Left colon (tissue), 2 donors: ENCODE measurements around the gene ZSCAN25. TPM values are rescaled to one million over a fixed set of nuclear protein-coding genes. Genes with fewer than 3 reads are reported as not detected.
"Not testable (repeated sequence)": the region's sequence is repeated elsewhere in the genome, so short reads cannot be mapped to it uniquely, and the experiment has no call there.

Experiments used
- ATAC-seq: fragments of 200-7000 bp; cut with Tn5 transposase; one replicate; pipeline ENCODE4 v1.9.1; 2020; ENCODE audit warnings: mild to moderate bottlenecking, moderate library complexity
- DNase-seq, 2 donors: peaks; one replicate each; pipeline ENCODE4 v3.0.0-alpha.2; 2020
- intact Hi-C, 2 donors: fragments of 100-400 bp; cut with DNase I in 1 of 2; cut with micrococcal nuclease in 1 of 2; formaldehyde crosslinking; loops; one replicate each; pipeline versions ENCODE4 v1.11.2 to v1.14.0; 2022; cut with DNase I, micrococcal nuclease
- total RNA-seq, 2 donors: library from RNA; stranded (reverse); fragmentation: NEBNext Ultra II Directional; extraction: Animal tissue kit (Norgen Biotek cat#: 25700); gene quantifications; one replicate each; pipeline ENCODE4 v1.2.1, GENCODE V29; 2021
- donor health status: DM: no; HTN: no; CAD: no.
- donor health status: DM: yes; HTN: yes; CAD: no.

ZSCAN25 gene
- total RNA-seq, 2 donors from 2014 or later = 10.8 to 16.0 TPM

DNA sequence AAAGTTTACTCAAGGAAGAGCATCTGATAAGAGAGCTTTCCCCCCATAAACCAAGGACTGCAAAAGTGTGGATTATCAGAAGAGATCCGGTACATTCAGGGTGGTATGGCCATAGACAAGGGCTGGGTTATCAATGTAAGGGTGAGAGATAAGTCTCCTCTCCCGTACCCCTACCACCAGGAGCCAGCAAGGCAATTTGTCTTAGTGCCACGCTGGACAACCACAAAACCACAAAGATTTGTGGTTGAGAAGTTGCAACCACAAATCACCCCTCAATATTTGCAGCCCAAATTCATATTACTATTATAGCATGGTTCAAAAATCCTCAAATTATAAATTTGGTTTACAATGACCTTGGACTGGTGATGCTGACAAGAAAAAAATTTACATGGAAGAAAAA, 2.3 kb upstream of the ZSCAN25 start:
- intact Hi-C loops = no loop called here
- DNase-seq (no peak), ATAC-seq (no peak)

GRCh38 chr7:99615989-99616358, 772 bp upstream of the ZSCAN25 start:
- no peak for ATAC-seq
- DNase-seq = no peak
- intact Hi-C loops = no loop called here

DNA sequence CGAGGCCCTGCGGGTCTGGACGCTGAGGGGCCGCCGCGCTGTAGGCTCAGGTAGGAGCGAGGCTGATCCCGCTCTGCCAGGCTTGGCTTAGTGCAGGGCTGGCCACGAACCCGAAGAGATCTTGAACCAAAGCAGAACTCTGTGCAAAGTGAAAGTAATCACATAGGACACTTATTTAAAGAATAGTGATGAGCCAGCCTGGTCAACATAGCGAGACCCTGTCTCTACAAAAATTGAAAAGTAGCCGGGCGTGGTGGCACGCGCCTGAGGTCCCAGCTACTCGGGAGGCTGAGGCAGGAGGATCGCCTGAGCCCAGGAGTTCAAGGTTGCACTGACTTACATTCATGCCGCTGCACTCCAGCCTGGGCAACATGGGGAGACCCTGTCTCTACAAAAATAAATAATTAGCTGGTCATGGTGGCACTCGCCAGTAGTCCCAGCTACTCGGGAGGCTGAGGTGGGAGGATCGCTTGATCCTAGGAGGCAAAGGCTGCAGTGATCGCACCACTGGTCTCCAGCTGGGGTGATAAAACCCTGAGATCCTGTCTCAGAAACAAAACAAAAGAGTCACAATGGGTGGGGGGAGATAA, 541 bp downstream of the ZSCAN25 start:
- ATAC-seq = no peak
- DNase-seq = no peak
- intact Hi-C loops = no loop called here

GRCh38 chr7:99618726-99619125, 2.0 kb downstream of the ZSCAN25 start:
- no peak for ATAC-seq
- intact Hi-C loops = no loop called here
- no peak for DNase-seq

DNA sequence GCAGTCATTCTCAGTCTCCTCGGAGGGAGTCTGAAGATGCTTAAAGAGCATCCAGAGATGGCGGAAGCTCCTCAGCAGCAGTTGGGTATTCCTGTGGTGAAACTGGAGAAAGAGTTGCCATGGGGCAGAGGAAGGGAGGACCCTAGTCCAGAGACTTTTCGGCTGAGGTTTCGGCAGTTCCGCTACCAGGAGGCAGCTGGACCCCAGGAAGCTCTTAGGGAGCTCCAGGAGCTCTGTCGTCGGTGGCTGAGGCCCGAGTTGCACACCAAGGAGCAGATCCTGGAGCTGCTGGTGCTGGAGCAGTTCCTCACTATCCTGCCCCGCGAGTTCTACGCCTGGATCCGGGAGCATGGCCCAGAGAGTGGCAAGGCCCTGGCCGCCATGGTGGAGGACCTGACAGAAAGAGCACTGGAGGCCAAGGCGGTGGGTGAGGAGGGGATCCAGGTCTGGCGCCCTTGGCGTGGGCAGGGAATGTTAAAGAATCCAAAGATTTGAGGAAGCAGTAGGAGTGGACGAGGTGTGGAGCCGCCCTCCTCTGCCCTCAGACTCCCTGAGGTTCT, 2.9 kb downstream of the ZSCAN25 start:
- DNase-seq (no peak), ATAC-seq (no peak)
- intact Hi-C loops = no loop called here

- intact Hi-C loops = no loop called here
- ATAC-seq = no peak
- DNase-seq = no peak
These were observed 4.5 kb downstream of the ZSCAN25 start for GRCh38 chr7:99621271-99621670.

DNA sequence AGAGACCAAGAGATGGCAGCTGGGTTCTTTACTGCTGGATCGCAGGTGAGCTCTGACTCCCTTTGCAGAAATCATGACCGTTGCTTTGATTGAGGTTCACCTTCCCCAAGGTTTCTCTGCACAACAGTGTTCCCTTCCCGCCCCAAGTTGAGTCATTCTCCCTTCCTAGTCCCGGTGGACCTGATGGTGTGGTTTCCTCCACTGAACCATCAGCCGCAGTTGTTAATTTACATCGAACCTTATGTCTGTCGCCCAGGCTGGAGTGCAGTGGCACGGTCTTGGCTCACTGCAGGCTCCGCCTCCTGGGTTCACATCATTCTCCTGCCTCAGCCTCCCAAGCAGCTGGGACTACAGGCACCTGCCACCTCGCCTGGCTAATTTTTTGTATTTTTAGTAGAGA, 5.8 kb downstream of the ZSCAN25 start:
- ATAC-seq (no peak), DNase-seq (no peak)
- intact Hi-C loops = no loop called here

DNA sequence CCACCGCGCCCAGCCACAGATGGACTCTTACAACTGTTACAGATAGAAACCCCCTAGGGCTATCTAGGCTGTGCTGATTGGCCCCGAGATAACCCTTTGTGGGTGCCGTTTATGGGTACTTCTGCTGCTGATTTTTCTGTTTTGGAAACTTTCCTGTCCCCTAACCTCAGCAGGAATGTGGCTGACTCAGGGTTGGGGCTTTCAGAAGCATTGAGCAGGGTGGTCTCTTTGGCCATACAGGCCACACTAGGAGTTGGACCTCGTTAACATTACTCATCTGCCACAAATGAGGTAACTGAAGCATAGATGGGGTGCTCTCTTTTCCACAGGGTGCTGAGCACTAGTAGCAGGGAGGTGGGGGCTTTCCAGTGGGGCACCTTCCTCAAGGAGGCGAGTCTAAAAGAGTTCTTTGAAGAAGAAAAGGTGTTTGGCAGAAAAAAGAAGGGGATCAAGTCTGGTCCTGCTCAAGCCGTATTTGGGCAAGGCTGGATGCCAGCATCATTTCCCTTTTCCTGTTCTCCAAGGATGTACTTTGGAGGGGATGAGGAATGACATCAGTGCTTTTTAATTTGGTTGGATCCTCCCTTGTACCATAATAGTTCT, 6.4 kb downstream of the ZSCAN25 start:
- DNase-seq (no peak), ATAC-seq (no peak)
- intact Hi-C loops = no loop called here

DNA sequence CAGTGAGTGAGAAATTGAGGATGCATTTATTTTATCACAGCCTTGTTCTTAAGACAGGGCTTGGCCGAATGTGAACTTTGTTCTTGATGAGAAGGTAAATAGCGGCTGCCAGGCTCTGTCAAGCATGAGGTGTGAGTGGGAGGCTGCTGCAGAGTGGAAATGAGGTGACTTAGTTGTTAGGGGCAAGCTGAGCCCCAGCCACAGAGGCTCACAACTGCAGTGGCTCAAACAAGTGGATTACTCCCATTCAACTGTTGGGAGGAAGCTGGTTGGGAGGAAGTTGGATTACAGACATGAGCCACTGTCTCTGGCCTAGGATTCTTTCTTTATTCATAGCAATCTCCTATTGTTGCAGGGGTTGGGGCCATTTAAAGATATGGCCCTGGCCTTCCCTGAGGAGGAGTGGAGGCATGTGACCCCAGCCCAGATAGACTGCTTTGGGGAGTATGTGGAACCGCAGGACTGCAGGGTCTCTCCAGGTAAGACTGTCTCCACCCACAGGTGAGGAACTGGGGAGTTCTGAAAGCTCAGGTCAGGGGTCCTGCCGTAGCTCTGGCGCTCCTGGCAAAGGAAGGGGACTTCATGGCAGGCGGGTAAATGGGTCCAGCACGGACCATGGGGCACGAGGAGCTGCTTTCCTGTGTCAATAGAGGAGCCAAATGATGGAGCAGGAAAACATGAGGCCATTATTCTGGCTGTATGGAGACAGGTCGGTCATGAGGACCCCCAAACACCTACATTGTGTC, 7.1 kb downstream of the ZSCAN25 start:
- no peak for DNase-seq
- ATAC-seq = peak; percentile 22
- intact Hi-C loops = no loop called here

DNA sequence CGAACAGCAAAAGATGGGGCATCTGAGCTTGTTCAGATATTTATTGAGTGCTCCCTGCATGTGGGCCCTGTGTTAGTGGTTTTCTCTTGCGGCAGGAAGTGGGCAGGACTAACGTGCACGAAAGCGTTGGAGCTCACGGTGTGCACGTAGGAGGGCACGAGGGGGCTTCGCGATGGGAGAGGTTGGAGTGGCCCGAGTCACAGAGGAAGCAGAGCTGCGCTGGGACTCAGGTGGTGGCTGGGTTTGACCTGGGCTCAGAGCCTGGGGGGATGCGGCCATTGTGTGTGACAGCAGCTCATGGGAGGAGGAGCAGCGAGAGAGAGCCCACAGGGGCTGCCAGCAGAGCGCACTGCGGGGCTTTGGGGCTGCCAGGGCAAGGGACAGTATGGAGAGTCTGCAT, 7.7 kb downstream of the ZSCAN25 start:
- peak; percentile 20 for ATAC-seq
- DNase-seq = peak in 1 of 2 donors; percentile 24

DNA sequence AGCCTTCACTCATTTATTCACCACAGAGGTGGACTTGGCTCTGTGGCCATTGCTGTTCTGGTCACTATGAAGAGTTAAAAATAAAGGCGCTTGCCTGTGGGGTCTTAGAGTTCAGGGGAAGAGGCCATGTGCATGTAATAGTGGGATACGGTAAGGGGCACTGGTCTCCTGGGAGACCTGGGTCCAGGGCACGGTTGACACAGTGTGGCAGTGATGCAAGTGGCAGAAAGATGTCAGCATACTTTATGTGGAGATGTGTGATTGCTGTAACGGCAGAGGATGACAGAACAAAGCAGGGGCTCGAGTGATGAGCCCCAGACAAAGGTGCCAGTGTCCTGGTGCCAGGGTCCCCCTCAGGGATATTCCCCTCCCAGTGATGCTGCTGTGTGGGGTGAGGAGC, 8.6 kb downstream of the ZSCAN25 start:
- DNase-seq (no peak), ATAC-seq (no peak)
- intact Hi-C loops = no loop called here

More for the DNA sequence above, 7.7 kb downstream of the ZSCAN25 start:
- intact Hi-C loops = no loop called here

GRCh38 chr7:99625961-99626360, 9.2 kb downstream of the ZSCAN25 start:
- no peak for DNase-seq
- intact Hi-C loops = no loop called here
- no peak for ATAC-seq

GRCh38 chr7:99626661-99627060, 9.9 kb downstream of the ZSCAN25 start:
- ATAC-seq (no peak), DNase-seq (no peak)
- intact Hi-C loops = no loop called here

DNA sequence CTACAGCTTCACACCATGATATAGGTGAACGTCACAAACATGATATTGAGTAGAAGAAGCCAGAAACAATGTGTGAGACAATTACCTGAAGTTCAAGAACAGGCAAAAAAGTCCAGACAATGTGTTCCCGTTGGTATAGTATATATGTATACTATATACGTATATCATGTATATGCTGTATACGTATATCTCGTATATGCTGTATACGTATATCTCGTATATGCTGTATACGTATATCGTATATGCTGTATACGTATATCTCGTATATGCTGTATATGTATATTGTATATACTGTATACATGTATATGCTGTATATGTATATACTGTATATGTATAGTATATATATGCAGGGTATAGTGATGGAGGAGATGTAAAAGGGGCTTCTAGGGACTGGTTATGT, 10.8 kb downstream of the ZSCAN25 start:
- intact Hi-C loops = no loop called here
- DNase-seq (no peak), ATAC-seq (no peak)

GRCh38 chr7:99628471-99629465, 12.0 kb downstream of the ZSCAN25 start:
- ATAC-seq (no peak), DNase-seq (no peak)
- intact Hi-C loops = no loop called here

- intact Hi-C loops = no loop called here
- DNase-seq (no peak), ATAC-seq (no peak)
These were observed 12.9 kb downstream of the ZSCAN25 start for GRCh38 chr7:99629643-99630042.

- DNase-seq (peak in 1 of 2 donors; percentile 12), ATAC-seq (peak; percentile 60)
- intact Hi-C loops = no loop called here
These were observed 14.8 kb downstream of the ZSCAN25 start for GRCh38 chr7:99631295-99632109.

DNA sequence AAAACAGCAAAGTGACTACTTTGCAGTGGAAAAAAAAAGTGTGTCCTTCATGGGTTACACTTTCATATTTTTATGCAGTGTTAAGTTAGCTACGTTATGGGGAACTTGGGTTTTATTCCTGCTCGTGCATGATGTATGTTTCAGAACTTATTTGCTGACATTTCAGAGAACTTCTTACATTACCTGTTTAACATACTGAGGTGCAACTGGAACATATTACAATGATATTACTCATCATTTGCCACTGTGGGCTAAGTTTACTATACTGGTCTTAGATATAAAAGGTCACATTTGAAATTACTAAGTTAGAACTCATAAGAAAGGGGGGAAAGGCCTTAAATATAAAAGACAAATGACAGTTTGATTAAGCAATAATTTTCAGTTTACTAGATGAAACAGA, 20.7 kb downstream of the ZSCAN25 start:
- ATAC-seq, intact Hi-C loops, DNase-seq: not testable (repeated sequence)
